ENCODE results near the gene CENPP. TPM values are rescaled to one million over a fixed set of nuclear protein-coding genes. Genes with fewer than 3 reads are reported as not detected.

The CENPP gene
- total and polyA plus RNA-seq, 8 donors, result 0.46 to 2.7 (median 1.9) TPM

- H3K36me3 ChIP-seq, result no peaks in the 10 kb centered on the region
- H3K27me3 ChIP-seq, result no peaks in the 10 kb centered on the region
- H3K4me1 ChIP-seq, result no peaks in the 10 kb centered on the region
- H3K4me3 ChIP-seq, result no peak overlapping the region
- intact Hi-C loops (cut with DNase I), result no loop called here
- no peak for FAIRE-seq
- DNase-seq, result peak in 1 of 6 donors; percentile 43
- 94 to 97% methylated on average over 19 of the region's 19 CpGs for WGBS, 2 donors
- TF ChIP-seq, protein P1, sequence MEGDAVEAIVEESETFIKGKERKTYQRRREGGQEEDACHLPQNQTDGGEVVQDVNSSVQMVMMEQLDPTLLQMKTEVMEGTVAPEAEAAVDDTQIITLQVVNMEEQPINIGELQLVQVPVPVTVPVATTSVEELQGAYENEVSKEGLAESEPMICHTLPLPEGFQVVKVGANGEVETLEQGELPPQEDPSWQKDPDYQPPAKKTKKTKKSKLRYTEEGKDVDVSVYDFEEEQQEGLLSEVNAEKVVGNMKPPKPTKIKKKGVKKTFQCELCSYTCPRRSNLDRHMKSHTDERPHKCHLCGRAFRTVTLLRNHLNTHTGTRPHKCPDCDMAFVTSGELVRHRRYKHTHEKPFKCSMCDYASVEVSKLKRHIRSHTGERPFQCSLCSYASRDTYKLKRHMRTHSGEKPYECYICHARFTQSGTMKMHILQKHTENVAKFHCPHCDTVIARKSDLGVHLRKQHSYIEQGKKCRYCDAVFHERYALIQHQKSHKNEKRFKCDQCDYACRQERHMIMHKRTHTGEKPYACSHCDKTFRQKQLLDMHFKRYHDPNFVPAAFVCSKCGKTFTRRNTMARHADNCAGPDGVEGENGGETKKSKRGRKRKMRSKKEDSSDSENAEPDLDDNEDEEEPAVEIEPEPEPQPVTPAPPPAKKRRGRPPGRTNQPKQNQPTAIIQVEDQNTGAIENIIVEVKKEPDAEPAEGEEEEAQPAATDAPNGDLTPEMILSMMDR (IDR thresholded peaks at IDR 0.05), result no peak
- no peaks in the 10 kb centered on the region for H3K9me3 ChIP-seq
- H3K27ac ChIP-seq, result no peak overlapping the region
- ATAC-seq, result peak in 1 of 4 donors; percentile 51
Measured at GRCh38 chr9:92654481-92655301, 328.9 kb downstream of the CENPP start.

- no peak for DNase-seq
- intact Hi-C loops (cut with DNase I), result no loop called here
- H3K36me3 ChIP-seq, result no peaks in the 10 kb centered on the region
- no peaks in the 10 kb centered on the region for H3K4me1 ChIP-seq
- no peaks in the 10 kb centered on the region for H3K27me3 ChIP-seq
- TF ChIP-seq, protein P1 (IDR thresholded peaks at IDR 0.05), result no peak
- WGBS, 2 donors, result 92 to 93% methylated on average over 7 of the region's 7 CpGs
- ATAC-seq, result no peak
- H3K4me3 ChIP-seq, result no peak overlapping the region
- no peaks in the 10 kb centered on the region for H3K9me3 ChIP-seq
- no peak overlapping the region for H3K27ac ChIP-seq
- FAIRE-seq, result no peak
Measured at GRCh38 chr9:92655366-92655765, 329.6 kb downstream of the CENPP start.

- no peak overlapping the region for H3K27ac ChIP-seq
- H3K27me3 ChIP-seq, result no peaks in the 10 kb centered on the region
- H3K4me1 ChIP-seq, result no peaks in the 10 kb centered on the region
- FAIRE-seq (no peak), ATAC-seq (no peak), DNase-seq (peak in 1 of 6 donors; percentile 39)
- no peaks in the 10 kb centered on the region for H3K9me3 ChIP-seq
- intact Hi-C loops (cut with DNase I), result no loop called here
- 79 to 80% methylated on average over 9 of the region's 9 CpGs for WGBS, 2 donors
- H3K4me3 ChIP-seq, result no peak overlapping the region
- TF ChIP-seq, protein P1 (IDR thresholded peaks at IDR 0.05), result no peak
- H3K36me3 ChIP-seq, result no peaks in the 10 kb centered on the region
Measured at GRCh38 chr9:92655896-92656536, 330.3 kb downstream of the CENPP start.

- intact Hi-C loops (cut with DNase I), result no loop called here
- DNase-seq (peak in 1 of 6 donors; percentile 23), ATAC-seq (no peak), FAIRE-seq (no peak)
- Histone ChIP-seq H3K27ac (no peak overlapping the region), H3K36me3 (no peaks in the 10 kb centered on the region), H3K4me1 (no peaks in the 10 kb centered on the region), H3K4me3 (no peak overlapping the region), H3K27me3 (no peaks in the 10 kb centered on the region), H3K9me3 (no peaks in the 10 kb centered on the region)
- 86 to 87% methylated on average over 11 of the region's 11 CpGs for WGBS, 2 donors
- TF ChIP-seq, protein P1 (IDR thresholded peaks at IDR 0.05), result no peak
Measured at GRCh38 chr9:92656537-92656925, 330.8 kb downstream of the CENPP start.
